Tibial nerve (tissue), 4 donors: Measurements from ENCODE around the gene MCOLN2.

ENCODE experiments used
- CTCF ChIP-seq, 5 experiments: fragments of 200-600 bp in 3 of 5; fragments of 450-650 bp in 2 of 5; sonication (generic) in 3 of 5; IDR thresholded peaks; one replicate each; pipeline ENCODE4 v1.5.1; 2016 to 2019; ENCODE audit warnings: antibody characterized with exemption in 5 of 5, mild to moderate bottlenecking in 3 of 5, moderate library complexity in 2 of 5
- EP300 ChIP-seq, 2 donors: sonication (generic); formaldehyde crosslinking; IDR thresholded peaks; one replicate each; pipeline ENCODE4 v1.6.1; 2017; ENCODE audit warnings: antibody characterized with exemption in 2 of 2, mild to moderate bottlenecking in 1 of 2
- POLR2A ChIP-seq, 2 donors: fragments of 450-650 bp; IDR thresholded peaks; one replicate each; pipeline ENCODE4 v1.6.1; 2017; ENCODE audit warnings: antibody characterized with exemption in 2 of 2, mild to moderate bottlenecking in 2 of 2, moderate library complexity in 2 of 2

DNA sequence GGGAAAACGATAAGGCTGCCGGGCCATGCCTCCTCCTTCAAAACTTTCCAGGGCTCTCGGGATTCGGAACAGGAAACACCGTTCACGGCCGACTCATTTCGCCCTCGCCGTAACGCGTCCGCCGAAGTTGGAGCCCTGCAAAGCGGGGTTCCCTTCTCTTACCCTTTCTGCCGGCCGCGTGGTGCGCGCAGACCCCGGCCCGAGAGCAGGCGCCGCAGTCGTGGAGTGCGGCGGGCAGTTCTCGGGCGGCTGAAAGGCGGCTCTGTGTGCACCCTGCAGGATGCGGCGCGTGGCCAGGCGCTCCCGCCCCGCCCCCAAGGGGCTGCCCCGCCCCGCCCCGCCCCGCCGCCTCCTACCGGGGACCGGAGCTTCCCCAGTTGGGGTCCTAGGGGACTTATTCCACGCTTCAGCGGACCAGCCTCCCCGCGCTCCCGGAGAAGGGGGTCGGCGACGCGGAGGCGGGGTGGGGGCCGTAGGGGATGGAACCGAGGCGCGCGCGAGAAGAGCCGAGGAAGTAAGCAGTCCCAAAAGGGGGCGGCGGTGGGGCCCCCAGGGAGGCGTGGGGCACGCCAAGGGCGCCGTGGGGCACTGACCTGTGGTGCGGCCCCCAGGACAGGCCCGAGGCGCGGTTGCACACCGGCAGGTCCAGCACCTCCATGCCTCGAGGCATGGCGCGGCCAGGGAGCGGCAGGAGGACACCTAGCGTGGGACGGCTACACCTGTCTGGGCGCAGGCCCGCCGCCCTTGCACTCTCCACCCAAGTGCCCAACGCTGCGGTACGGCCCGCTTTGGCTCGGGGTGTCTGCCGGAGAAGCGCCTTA, at the start of gene MCOLN2:
- TF ChIP-seq POLR2A (IDR thresholded peaks at IDR 0.05) (peak in 1 of 2 donors; percentile 46), CTCF (IDR thresholded peaks at IDR 0.05) (no peak), EP300 (IDR thresholded peaks at IDR 0.05) (peak in 1 of 2 donors; percentile 47)
